ENCODE results near the gene PRDM15. TPM values are rescaled to one million over a fixed set of nuclear protein-coding genes. Genes with fewer than 3 reads are reported as not detected.
A peak's percentile ranks its signal among the peaks of the same experiment; 100 is the strongest.

The PRDM15 gene
- total RNA-seq, 1 experiment from 2014 or later, result 5.7 TPM

GRCh38 chr21:41876928-41877652 is 2.1 kb downstream of the PRDM15 start:
- H3K27me3 Mint-ChIP-seq (ENCODE audit: insufficient read depth, unreplicated experiment), result no peaks in the 10 kb centered on the region
- CTCF ChIA-PET, result interaction anchor here (0.6 to 1.4 kb wide), 8 partner anchors 19 to 594 kb away, joined by 3 to 5 read pairs (median 3); no protein-coding TSS in a partner anchor
- H3K4me1 Mint-ChIP-seq (ENCODE audit: insufficient read depth, unreplicated experiment), result peaks cover 8% of the 10 kb centered on the region
- peak overlapping the region; percentile 74 for H3K4me3 Mint-ChIP-seq (ENCODE audit: unreplicated experiment)
- H3K27ac Mint-ChIP-seq (ENCODE audit: low read depth, unreplicated experiment), result peak overlapping the region; percentile 76
- intact Hi-C loops (cut with micrococcal nuclease), result loop anchor here (5.0 kb wide), 2 partner anchors 135 to 240 kb away; partner anchors contain the start of gene ZBTB21
- TF ChIP-seq, protein P1, sequence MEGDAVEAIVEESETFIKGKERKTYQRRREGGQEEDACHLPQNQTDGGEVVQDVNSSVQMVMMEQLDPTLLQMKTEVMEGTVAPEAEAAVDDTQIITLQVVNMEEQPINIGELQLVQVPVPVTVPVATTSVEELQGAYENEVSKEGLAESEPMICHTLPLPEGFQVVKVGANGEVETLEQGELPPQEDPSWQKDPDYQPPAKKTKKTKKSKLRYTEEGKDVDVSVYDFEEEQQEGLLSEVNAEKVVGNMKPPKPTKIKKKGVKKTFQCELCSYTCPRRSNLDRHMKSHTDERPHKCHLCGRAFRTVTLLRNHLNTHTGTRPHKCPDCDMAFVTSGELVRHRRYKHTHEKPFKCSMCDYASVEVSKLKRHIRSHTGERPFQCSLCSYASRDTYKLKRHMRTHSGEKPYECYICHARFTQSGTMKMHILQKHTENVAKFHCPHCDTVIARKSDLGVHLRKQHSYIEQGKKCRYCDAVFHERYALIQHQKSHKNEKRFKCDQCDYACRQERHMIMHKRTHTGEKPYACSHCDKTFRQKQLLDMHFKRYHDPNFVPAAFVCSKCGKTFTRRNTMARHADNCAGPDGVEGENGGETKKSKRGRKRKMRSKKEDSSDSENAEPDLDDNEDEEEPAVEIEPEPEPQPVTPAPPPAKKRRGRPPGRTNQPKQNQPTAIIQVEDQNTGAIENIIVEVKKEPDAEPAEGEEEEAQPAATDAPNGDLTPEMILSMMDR (IDR thresholded peaks at IDR 0.05; ENCODE audit: unreplicated experiment), result no peak
- POLR2A ChIA-PET, result interaction anchor here (0.8 to 2.1 kb wide), 13 partner anchors 9 to 277 kb away, joined by 3 to 12 read pairs (median 4); no protein-coding TSS in a partner anchor
- no peaks in the 10 kb centered on the region for H3K9me3 Mint-ChIP-seq (ENCODE audit: unreplicated experiment)
- no peak for DNase-seq (ENCODE audit: unreplicated experiment)
- no peaks in the 10 kb centered on the region for H3K36me3 Mint-ChIP-seq (ENCODE audit: insufficient read depth, unreplicated experiment)
- no TSS peak for BruUV-seq (replicated peaks)

DNA sequence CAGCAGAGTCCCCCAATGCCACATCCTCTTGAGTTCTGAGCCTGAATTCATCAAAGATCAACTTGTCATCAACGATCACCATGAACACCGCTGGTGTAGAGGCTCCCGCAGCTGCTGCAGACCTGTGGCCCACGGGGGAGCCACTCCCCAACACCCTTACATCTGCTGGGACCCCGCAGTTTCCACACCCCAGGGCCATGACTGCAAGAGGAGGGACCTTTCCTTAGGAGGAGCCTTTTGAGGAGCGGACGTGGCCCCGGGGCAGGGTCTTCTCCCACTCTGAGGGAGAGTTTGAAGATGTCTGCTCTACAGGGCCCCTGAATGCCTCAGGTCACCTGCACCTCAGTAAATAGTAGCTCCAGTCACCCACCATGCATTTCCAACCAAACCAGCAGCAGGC is 2.7 kb downstream of the PRDM15 start:
- Mint-ChIP-seq H3K27me3 (ENCODE audit: insufficient read depth, unreplicated experiment) (no peaks in the 10 kb centered on the region), H3K9me3 (ENCODE audit: unreplicated experiment) (no peaks in the 10 kb centered on the region), H3K4me3 (ENCODE audit: unreplicated experiment) (no peak overlapping the region), H3K4me1 (ENCODE audit: insufficient read depth, unreplicated experiment) (peaks cover 8% of the 10 kb centered on the region), H3K27ac (ENCODE audit: low read depth, unreplicated experiment) (no peak overlapping the region), H3K36me3 (ENCODE audit: insufficient read depth, unreplicated experiment) (no peaks in the 10 kb centered on the region)
- TF ChIP-seq, protein P1 (IDR thresholded peaks at IDR 0.05; ENCODE audit: unreplicated experiment), result no peak
- no TSS peak for BruUV-seq (replicated peaks)
- intact Hi-C loops (cut with micrococcal nuclease), result loop anchor here (5.0 kb wide), 2 partner anchors 136 to 241 kb away; partner anchors contain the start of gene ZBTB21
- POLR2A ChIA-PET, result no interaction called here
- CTCF ChIA-PET, result interaction anchor here (1.0 to 1.8 kb wide), 2 partner anchors 232 to 593 kb away, joined by 3 to 7 read pairs; no protein-coding TSS in a partner anchor
- no peak for DNase-seq (ENCODE audit: unreplicated experiment)

- Mint-ChIP-seq H3K27ac (ENCODE audit: low read depth, unreplicated experiment) (no peak overlapping the region), H3K27me3 (ENCODE audit: insufficient read depth, unreplicated experiment) (no peaks in the 10 kb centered on the region), H3K4me3 (ENCODE audit: unreplicated experiment) (no peak overlapping the region), H3K4me1 (ENCODE audit: insufficient read depth, unreplicated experiment) (peaks cover 8% of the 10 kb centered on the region), H3K36me3 (ENCODE audit: insufficient read depth, unreplicated experiment) (no peaks in the 10 kb centered on the region), H3K9me3 (ENCODE audit: unreplicated experiment) (no peaks in the 10 kb centered on the region)
- TF ChIP-seq, protein P1 (IDR thresholded peaks at IDR 0.05; ENCODE audit: unreplicated experiment), result no peak
- no TSS peak for BruUV-seq (replicated peaks)
- CTCF ChIA-PET, result interaction anchor here (0.5 to 1.8 kb wide), 5 partner anchors 11 to 388 kb away, joined by 3 to 7 read pairs (median 4); no protein-coding TSS in a partner anchor
- intact Hi-C loops (cut with micrococcal nuclease), result loop anchor here (5.0 kb wide), 2 partner anchors 137 to 242 kb away; partner anchors contain the start of gene ZBTB21
- POLR2A ChIA-PET, result no interaction called here
- no peak for DNase-seq (ENCODE audit: unreplicated experiment)
These were observed 4.1 kb downstream of the PRDM15 start for GRCh38 chr21:41875086-41875485.

- H3K27me3 Mint-ChIP-seq (ENCODE audit: insufficient read depth, unreplicated experiment), result no peaks in the 10 kb centered on the region
- H3K4me1 Mint-ChIP-seq (ENCODE audit: insufficient read depth, unreplicated experiment), result peaks cover 8% of the 10 kb centered on the region
- DNase-seq (ENCODE audit: unreplicated experiment), result no peak
- no TSS peak for BruUV-seq (replicated peaks)
- H3K27ac Mint-ChIP-seq (ENCODE audit: low read depth, unreplicated experiment), result no peak overlapping the region
- H3K9me3 Mint-ChIP-seq (ENCODE audit: unreplicated experiment), result no peaks in the 10 kb centered on the region
- ChIA-PET CTCF (interaction anchor here (0.6 to 1.8 kb wide), 3 partner anchors 10 to 233 kb away, joined by 4 to 7 read pairs (median 4); no protein-coding TSS in a partner anchor), POLR2A (no interaction called here)
- no peaks in the 10 kb centered on the region for H3K36me3 Mint-ChIP-seq (ENCODE audit: insufficient read depth, unreplicated experiment)
- TF ChIP-seq, protein P1 (IDR thresholded peaks at IDR 0.05; ENCODE audit: unreplicated experiment), result no peak
- no peak overlapping the region for H3K4me3 Mint-ChIP-seq (ENCODE audit: unreplicated experiment)
- intact Hi-C loops (cut with micrococcal nuclease), result loop anchor here (5.0 kb wide), 2 partner anchors 138 to 243 kb away; partner anchors contain the start of gene ZBTB21
These were observed 4.5 kb downstream of the PRDM15 start for GRCh38 chr21:41874611-41875010.

All from MCF 10A (cell line).